HG03460 (cell line): ENCODE measurements around the gene TPRN.

Source experiments
- ATAC-seq: cut with Tn5 transposase; IDR thresholded peaks from one replicate; pipeline ENCODE4 v1.9.1; 2021; ENCODE audit not compliant: unreplicated experiment

The TPRN gene

DNA sequence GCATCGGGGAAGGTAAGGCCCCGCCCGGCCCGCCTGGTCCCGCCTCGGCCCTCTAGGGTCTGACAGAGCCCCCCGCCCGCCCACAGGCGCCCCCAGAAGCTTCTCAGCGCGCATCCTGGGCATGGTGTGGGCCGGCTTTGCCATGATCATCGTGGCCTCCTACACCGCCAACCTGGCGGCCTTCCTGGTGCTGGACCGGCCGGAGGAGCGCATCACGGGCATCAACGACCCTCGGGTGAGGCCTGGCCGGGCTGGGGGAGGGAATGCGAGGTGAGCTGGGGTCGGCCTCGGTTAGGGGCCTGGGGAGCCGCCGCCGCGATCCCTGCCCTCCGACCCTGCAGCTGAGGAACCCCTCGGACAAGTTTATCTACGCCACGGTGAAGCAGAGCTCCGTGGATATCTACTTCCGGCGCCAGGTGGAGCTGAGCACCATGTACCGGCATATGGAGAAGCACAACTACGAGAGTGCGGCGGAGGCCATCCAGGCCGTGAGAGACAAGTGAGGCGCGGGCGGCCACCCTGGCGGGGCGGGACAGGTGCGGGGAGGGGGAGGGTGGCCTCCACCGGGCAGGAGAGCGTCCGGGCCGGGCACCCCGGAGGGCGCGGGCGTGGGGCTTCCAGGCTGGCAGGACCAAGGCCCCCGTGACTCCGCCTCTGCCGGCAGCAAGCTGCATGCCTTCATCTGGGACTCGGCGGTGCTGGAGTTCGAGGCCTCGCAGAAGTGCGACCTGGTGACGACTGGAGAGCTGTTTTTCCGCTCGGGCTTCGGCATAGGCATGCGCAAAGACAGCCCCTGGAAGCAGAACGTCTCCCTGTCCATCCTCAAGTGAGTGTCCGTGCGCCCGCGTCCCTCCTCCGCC lies 37.8 kb downstream of the TPRN start:
- ATAC-seq: no peak

- no peak for ATAC-seq
Observed at GRCh38 chr9:137161558-137162486, 38.7 kb downstream of the TPRN start.

DNA sequence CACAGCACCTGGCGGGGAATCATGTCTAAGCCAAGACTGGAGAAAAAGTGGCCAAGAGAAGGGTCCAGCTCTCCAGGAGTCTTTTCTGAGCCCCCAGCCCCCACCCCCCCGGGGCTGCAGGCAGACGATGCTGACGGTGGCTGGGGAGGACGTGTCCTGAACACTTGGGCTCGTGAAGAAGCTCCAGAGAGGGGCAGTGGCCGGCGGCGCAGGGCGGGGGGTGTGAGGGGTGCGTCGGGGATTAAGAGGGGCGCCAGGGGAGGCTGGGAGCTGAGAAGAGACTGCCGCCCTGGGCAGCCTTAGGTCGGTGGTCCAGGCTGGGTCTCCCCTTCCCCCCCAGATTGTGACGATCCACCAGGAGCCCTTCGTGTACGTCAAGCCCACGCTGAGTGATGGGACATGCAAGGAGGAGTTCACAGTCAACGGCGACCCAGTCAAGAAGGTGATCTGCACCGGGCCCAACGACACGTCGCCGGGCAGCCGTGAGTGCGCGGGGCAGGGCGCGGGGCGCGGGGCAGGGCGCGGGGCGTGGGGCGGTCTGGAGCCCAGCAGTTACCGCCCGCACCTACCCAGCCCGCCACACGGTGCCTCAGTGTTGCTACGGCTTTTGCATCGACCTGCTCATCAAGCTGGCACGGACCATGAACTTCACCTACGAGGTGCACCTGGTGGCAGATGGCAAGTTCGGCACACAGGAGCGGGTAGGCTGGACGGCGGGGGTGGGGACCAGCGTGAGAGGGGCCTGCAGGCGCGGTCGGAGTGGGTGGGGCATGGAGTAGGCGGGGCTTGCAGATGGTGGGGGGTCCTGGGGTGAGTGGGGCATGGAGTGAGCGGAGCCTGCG lies 39.6 kb downstream of the TPRN start:
- no peak for ATAC-seq

GRCh38 chr9:137160054-137160425 lies 40.5 kb downstream of the TPRN start:
- no peak for ATAC-seq

DNA sequence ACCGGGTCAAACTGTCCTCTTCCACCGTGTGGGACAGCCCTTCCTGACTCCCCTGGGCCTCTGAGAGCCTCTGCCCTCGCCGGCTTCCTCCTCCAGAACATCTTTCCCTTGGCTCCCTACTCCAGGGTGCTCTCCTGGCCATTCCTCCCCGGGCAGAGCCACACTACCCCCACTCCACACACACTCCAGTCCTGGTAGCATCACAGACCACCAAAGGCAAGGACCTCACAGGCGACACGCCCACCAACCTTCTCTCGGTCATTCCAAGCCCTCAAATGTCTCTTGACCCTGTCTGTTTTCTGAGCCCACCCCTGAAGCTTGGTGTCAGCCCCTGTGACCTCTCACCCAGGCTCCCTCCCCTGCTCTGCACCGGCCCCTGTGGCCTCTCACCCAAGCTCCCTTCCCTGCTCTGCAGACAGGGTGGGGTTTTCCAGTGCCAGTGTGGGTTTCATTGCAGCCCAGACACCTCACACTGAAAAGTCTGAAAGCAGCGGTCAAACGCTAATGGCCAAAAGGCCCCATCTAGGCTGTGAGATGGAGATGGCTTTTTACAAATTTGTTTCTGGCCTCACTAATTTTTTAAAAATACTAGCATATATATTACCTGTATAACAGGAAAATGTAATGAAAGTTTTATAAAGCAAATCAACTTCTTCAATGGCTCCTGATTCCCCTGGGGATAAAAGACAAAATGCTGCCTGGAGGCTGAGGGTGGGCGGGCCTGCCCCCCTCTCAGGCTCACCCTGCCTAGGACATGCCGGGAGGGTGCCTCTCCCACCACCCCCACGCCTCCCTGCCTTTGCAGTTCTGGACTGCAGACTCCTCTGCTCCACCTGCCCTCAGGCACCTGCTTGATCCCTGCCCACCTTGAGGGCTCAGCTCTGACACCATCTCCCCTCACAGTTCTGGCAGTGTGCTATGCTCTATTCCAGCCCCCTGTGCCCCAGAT lies 41.2 kb downstream of the TPRN start:
- no peak for ATAC-seq

GRCh38 chr9:137158625-137159024 lies 41.9 kb downstream of the TPRN start:
- no peak for ATAC-seq

- ATAC-seq: no peak
Observed at GRCh38 chr9:137157618-137158415, 42.7 kb downstream of the TPRN start.

- ATAC-seq: no peak
Observed at GRCh38 chr9:137156567-137157375, 43.8 kb downstream of the TPRN start.

- ATAC-seq: no peak
Observed at GRCh38 chr9:137152844-137153405, 47.6 kb downstream of the TPRN start.

DNA sequence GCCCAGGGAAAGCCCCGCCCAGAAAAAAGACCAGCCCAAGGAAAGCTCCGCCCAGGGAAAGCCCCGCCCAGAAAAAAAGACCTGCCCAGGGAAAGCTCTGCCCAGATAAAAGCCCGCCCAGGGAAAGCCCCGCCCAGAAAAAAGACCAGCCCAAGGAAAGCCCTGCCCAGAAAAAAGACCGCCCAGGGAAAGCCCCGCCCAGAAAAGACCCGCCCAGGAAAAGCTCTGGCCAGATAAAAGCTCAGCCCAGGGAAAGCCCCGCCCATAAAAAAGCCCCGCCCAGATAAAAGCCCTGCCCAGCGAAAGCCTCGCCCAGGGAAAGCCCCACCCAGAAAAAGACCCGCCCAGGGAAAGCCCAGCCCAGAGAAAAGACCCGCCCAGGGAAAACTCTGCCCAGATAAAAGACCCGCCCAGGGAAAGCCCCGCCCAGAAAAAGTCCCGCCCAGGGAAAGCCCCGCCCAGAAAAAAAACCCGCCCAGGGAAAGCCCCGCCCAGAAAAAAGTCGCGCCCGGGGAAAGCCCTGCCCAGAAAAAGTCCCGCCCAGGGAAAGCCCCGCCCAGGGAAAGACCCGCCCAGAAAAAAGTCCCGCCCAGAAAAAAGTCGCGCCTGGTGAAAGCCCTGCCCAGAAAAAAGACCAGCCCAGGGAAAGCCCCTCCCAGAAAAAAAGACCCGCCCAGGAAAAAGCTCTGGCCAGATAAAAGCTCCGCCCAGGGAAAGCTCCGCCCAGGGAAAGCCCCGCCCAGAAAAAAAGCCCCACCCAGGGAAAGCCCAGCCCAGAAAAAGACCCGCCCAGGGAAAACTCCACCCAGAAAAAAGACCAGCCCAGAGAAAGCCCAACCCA lies 49.7 kb downstream of the TPRN start:
- peak; percentile 45 for ATAC-seq

- peak; percentile 17 for ATAC-seq
Observed at GRCh38 chr9:137149942-137150616, 50.5 kb downstream of the TPRN start.

DNA sequence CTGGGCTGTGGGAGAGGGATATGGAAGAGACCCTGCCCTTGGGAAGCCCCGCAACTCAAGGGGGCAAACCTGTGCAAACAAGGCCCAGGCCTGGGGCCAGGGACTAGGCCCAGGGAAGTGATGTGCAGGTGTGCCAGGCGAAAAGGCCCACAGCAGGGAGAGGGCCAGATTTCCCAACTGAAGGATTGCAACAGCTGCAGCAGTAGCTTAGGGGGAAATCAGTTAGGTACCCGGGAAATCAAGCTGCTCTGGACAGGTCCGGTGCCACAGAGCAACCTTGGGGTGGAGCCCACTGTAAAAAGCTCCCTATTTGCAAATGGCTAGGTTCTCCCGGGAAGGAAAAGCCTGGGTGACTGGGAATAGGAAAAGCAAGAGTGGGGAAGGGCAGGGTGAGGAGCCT lies 51.2 kb downstream of the TPRN start:
- ATAC-seq: no peak

DNA sequence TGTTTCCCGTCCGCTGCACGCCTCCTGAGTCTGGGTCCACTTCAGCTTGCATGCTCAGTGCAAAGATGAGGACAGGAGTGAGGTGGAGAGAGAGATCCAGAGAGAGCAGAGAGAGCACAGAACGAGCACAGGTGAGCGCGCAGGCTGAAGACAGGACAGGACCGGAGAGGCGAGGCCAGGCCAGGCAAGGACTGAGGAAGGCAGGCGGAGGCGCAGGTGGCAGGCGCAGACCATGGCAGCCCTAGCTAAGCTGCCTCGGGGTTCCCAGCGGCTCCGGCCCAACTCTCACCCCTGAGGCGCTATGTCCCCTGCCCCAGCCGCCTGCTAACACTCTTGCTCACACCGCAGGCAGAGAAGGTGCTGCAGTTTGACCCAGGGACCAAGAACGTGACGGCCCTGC lies 51.9 kb downstream of the TPRN start:
- no peak for ATAC-seq

- ATAC-seq: no peak
Observed at GRCh38 chr9:137148242-137148641, 52.3 kb downstream of the TPRN start.

- no peak for ATAC-seq
Observed at GRCh38 chr9:137147793-137148160, 52.8 kb downstream of the TPRN start.

GRCh38 chr9:137147091-137147792 lies 53.3 kb downstream of the TPRN start:
- ATAC-seq: no peak
